HepG2 (cell line): Measurements from ENCODE around the gene PEX3. TPM values are rescaled to one million over a fixed set of nuclear protein-coding genes. Genes with fewer than 3 reads are reported as not detected.
A peak's percentile ranks its signal among the peaks of the same experiment; 100 is the strongest.

ENCODE experiments used
- ARNTL ChIP-seq: sonication (generic); formaldehyde crosslinking; IDR thresholded peaks from 2 replicates; pipeline ENCODE4 v1.4.0; 2020; ENCODE audit warnings: mild to moderate bottlenecking, missing genetic modification reagents
- ELF1 ChIP-seq: sonication (generic); formaldehyde crosslinking; IDR thresholded peaks from 2 replicates; pipeline ENCODE4 v1.4.0; 2020; ENCODE audit warnings: missing genetic modification reagents
- ESRRA ChIP-seq: sonication (generic); formaldehyde crosslinking; IDR thresholded peaks from 2 replicates; pipeline ENCODE4 v1.5.1; 2020; ENCODE audit warnings: mild to moderate bottlenecking, low read depth, missing genetic modification reagents
- FOXP1 ChIP-seq, 2 experiments: fragments of 450-650 bp in 1 of 2; IDR thresholded peaks; 2 replicates each; pipeline ENCODE4 v1.6.1; 2017 to 2018; ENCODE audit warnings: antibody characterized with exemption in 1 of 2
- JUN ChIP-seq: sonication (generic); formaldehyde crosslinking; IDR thresholded peaks from 2 replicates; pipeline ENCODE4 v1.4.0; 2020; ENCODE audit warnings: mild to moderate bottlenecking, missing genetic modification reagents
- MAFG ChIP-seq: sonication (generic); formaldehyde crosslinking; IDR thresholded peaks from 2 replicates; pipeline ENCODE4 v1.5.1; 2020; ENCODE audit warnings: mild to moderate bottlenecking, missing genetic modification reagents
- MTA3 ChIP-seq: sonication (generic); formaldehyde crosslinking; IDR thresholded peaks from 2 replicates; pipeline ENCODE4 v1.4.0; 2020; ENCODE audit warnings: missing genetic modification reagents
- RAD51 ChIP-seq: fragments of 450-650 bp; IDR thresholded peaks from 2 replicates; pipeline ENCODE4 v1.6.1; 2016; ENCODE audit warnings: borderline replicate concordance
- REXO4 ChIP-seq: sonication (generic); formaldehyde crosslinking; IDR thresholded peaks from 2 replicates; pipeline ENCODE4 v1.8.0; 2022; ENCODE audit warnings: missing genetic modification reagents, mild to moderate bottlenecking, borderline replicate concordance
- STAT5B ChIP-seq: sonication (generic); formaldehyde crosslinking; IDR thresholded peaks from 2 replicates; pipeline ENCODE4 v1.4.0; 2020; ENCODE audit warnings: missing genetic modification reagents
- SYNCRIP ChIP-seq: fragments of 200-400 bp; formaldehyde crosslinking; IDR thresholded peaks from 2 replicates; pipeline ENCODE4 v1.6.1; 2018; ENCODE audit warnings: mild to moderate bottlenecking, low read depth, low read length; ENCODE audit not compliant: insufficient read depth
- TBL1XR1 ChIP-seq: fragments of 150-350 bp; IDR thresholded peaks from 2 replicates; pipeline ENCODE4 v1.6.1; 2014; ENCODE audit warnings: borderline replicate concordance, low read length; ENCODE audit not compliant: partially characterized antibody
- WIZ ChIP-seq: sonication (generic); formaldehyde crosslinking; IDR thresholded peaks from 2 replicates; pipeline ENCODE4 v1.5.1; 2020; ENCODE audit warnings: mild to moderate bottlenecking, missing genetic modification reagents
- ZNF451 ChIP-seq: sonication (generic); formaldehyde crosslinking; IDR thresholded peaks from 2 replicates; pipeline ENCODE4 v1.5.0; 2020; ENCODE audit warnings: mild to moderate bottlenecking, missing genetic modification reagents
- ZNF460 ChIP-seq: sonication (generic); formaldehyde crosslinking; IDR thresholded peaks from 2 replicates; pipeline ENCODE4 v1.5.1; 2020; ENCODE audit warnings: missing genetic modification reagents, mild to moderate bottlenecking, borderline replicate concordance
- ZNF549 ChIP-seq: sonication (generic); formaldehyde crosslinking; IDR thresholded peaks from 2 replicates; pipeline ENCODE4 v1.5.0; 2020; ENCODE audit warnings: missing genetic modification reagents
- ZNF557 ChIP-seq: sonication (generic); formaldehyde crosslinking; IDR thresholded peaks from 2 replicates; pipeline ENCODE4 v1.4.0; 2020; ENCODE audit warnings: missing genetic modification reagents
- polyA plus RNA-seq, 8 experiments: library from polyadenylated mRNA; depleted of rRNA in 3 of 8; stranded (reverse) in 7 of 8; unstranded in 1 of 8; fragments of >200 nt; fragmentation: Illumina TruSeq in 4 of 8; extraction: Trizol in 4 of 8; gene quantifications; 2 replicates each; pipeline versions ENCODE4 v1.2.1 to v1.2.3, GENCODE V29; 2011 to 2016; ENCODE audit warnings: low read depth in 4 of 8, missing spikeins in 1 of 8, mixed read lengths in 1 of 8; ENCODE audit not compliant: insufficient read depth in 1 of 8
- total RNA-seq, 5 experiments: library from RNA; depleted of rRNA; stranded (reverse); fragments of >200 nt; fragmentation: Illumina TruSeq; extraction: Trizol; gene quantifications; 2 replicates each; pipeline ENCODE4 v1.2.3, GENCODE V29; 2016; ENCODE audit warnings: low read depth in 1 of 5
- TF ChIP-seq, protein P1 (sequence below): sonication (generic); formaldehyde crosslinking; IDR thresholded peaks from 2 replicates; pipeline ENCODE4 v1.4.0; 2020; ENCODE audit warnings: mild to moderate bottlenecking, missing genetic modification reagents
- TF ChIP-seq, protein P2 (sequence below): IDR thresholded peaks from 2 replicates; pipeline ENCODE4 v1.6.1; 2012; ENCODE audit warnings: low read length, improper control_type of control experiment
- TF ChIP-seq, protein P3 (sequence below): sonication (generic); formaldehyde crosslinking; IDR thresholded peaks from 2 replicates; pipeline ENCODE4 v1.5.1; 2020; ENCODE audit warnings: missing genetic modification reagents, mild to moderate bottlenecking, borderline replicate concordance
- TF ChIP-seq, protein P4 (sequence below): sonication (generic); formaldehyde crosslinking; IDR thresholded peaks from 2 replicates; pipeline ENCODE4 v1.4.0; 2020; ENCODE audit warnings: missing genetic modification reagents, borderline replicate concordance

PEX3 gene
- total and polyA plus RNA-seq, 2 of the 13 experiments (the other 11 are each of a cell fraction or from before 2014, with no cell fraction given), result 30.9 to 40.8 TPM

DNA sequence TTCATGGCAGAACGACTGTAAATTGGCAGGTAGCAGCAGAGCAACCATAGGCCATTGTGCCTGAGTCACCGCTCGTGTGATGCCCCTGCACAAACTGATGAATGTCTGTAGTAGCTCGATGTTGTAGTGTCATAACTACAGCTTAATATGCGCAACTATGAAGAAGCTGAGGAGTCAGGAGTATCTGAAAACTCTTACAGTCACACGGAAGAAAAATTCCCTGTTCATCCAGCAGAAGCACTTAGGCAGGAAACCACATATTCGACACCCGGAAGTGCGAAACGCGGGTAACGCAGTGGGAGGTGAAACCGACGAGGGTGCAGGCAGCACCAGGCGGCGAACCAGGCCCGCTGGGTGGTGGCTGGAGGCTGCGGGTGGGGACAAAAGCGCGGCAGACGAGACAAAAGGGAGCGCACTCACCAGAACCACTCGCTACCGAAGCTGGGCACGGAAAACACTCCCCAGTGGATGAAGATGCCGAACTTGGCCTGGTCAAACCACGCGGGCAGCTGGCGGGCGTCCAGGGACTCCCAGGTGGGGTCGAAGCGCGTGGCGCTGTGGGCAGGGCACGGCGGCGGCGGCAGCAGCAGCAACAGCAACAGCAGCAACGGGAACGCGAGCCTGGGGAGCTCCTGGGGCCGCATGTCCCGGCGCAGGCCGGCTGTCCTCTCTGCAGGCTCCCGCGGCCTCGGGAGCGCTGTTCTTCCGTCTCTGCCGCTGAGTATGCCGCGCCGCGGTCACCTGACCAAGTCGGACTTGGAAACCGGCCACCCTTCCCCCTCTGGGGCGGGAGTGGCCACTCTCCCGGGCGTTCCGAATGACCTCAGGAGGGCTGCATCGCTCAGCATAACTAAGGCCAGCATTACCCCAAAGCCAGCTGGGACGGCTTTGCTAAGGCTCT, 60.6 kb downstream of the PEX3 start, which contains the start of gene FUCA2 (continued):
- TF ChIP-seq JUN (CRISPR knock-in tag) (0 out of 2 replicates have a peak, but pooled peaks have one; percentile 19), RAD51 (peak; percentile 59; the same call in 1 of the 2 replicates), MAFG (no peak), MTA3 (no peak), ESRRA (CRISPR knock-in tag) (no peak; the same call in none of the 2 replicates), ZNF460 (CRISPR knock-in tag) (no peak), ELF1 (CRISPR knock-in tag) (peak; percentile 94), ARNTL (no peak; the same call in none of the 2 replicates), SYNCRIP (no peak), FOXP1 (IDR thresholded peaks at IDR 0.05) (no peak), FOXP1 (CRISPR knock-in tag; IDR thresholded peaks at IDR 0.05) (0 out of 2 replicates have a peak, but pooled peaks have one; percentile 3), STAT5B (CRISPR knock-in tag) (no peak), TBL1XR1 (peak; percentile 10), REXO4 (CRISPR knock-in tag) (peak; percentile 82; the same call in 1 of the 2 replicates), ZNF549 (CRISPR knock-in tag) (no peak), ZNF557 (CRISPR knock-in tag) (peak; percentile 91), ZNF451 (peak; percentile 93), WIZ (CRISPR knock-in tag) (peak; percentile 89; the same call in 1 of the 2 replicates)
- TF ChIP-seq, protein P1, sequence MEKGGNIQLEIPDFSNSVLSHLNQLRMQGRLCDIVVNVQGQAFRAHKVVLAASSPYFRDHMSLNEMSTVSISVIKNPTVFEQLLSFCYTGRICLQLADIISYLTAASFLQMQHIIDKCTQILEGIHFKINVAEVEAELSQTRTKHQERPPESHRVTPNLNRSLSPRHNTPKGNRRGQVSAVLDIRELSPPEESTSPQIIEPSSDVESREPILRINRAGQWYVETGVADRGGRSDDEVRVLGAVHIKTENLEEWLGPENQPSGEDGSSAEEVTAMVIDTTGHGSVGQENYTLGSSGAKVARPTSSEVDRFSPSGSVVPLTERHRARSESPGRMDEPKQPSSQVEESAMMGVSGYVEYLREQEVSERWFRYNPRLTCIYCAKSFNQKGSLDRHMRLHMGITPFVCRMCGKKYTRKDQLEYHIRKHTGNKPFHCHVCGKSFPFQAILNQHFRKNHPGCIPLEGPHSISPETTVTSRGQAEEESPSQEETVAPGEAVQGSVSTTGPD (CRISPR knock-in tag), result no peak
- TF ChIP-seq, protein P2, sequence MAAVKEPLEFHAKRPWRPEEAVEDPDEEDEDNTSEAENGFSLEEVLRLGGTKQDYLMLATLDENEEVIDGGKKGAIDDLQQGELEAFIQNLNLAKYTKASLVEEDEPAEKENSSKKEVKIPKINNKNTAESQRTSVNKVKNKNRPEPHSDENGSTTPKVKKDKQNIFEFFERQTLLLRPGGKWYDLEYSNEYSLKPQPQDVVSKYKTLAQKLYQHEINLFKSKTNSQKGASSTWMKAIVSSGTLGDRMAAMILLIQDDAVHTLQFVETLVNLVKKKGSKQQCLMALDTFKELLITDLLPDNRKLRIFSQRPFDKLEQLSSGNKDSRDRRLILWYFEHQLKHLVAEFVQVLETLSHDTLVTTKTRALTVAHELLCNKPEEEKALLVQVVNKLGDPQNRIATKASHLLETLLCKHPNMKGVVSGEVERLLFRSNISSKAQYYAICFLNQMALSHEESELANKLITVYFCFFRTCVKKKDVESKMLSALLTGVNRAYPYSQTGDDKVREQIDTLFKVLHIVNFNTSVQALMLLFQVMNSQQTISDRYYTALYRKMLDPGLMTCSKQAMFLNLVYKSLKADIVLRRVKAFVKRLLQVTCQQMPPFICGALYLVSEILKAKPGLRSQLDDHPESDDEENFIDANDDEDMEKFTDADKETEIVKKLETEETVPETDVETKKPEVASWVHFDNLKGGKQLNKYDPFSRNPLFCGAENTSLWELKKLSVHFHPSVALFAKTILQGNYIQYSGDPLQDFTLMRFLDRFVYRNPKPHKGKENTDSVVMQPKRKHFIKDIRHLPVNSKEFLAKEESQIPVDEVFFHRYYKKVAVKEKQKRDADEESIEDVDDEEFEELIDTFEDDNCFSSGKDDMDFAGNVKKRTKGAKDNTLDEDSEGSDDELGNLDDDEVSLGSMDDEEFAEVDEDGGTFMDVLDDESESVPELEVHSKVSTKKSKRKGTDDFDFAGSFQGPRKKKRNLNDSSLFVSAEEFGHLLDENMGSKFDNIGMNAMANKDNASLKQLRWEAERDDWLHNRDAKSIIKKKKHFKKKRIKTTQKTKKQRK, result no peak
- TF ChIP-seq, protein P3, sequence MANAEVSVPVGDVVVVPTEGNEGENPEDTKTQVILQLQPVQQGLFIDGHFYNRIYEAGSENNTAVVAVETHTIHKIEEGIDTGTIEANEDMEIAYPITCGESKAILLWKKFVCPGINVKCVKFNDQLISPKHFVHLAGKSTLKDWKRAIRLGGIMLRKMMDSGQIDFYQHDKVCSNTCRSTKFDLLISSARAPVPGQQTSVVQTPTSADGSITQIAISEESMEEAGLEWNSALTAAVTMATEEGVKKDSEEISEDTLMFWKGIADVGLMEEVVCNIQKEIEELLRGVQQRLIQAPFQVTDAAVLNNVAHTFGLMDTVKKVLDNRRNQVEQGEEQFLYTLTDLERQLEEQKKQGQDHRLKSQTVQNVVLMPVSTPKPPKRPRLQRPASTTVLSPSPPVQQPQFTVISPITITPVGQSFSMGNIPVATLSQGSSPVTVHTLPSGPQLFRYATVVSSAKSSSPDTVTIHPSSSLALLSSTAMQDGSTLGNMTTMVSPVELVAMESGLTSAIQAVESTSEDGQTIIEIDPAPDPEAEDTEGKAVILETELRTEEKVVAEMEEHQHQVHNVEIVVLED (CRISPR knock-in tag), result peak; percentile 64; the same call in 1 of the 2 replicates
- TF ChIP-seq, protein P4, sequence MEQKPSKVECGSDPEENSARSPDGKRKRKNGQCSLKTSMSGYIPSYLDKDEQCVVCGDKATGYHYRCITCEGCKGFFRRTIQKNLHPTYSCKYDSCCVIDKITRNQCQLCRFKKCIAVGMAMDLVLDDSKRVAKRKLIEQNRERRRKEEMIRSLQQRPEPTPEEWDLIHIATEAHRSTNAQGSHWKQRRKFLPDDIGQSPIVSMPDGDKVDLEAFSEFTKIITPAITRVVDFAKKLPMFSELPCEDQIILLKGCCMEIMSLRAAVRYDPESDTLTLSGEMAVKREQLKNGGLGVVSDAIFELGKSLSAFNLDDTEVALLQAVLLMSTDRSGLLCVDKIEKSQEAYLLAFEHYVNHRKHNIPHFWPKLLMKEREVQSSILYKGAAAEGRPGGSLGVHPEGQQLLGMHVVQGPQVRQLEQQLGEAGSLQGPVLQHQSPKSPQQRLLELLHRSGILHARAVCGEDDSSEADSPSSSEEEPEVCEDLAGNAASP, result no peak; the same call in 1 of the 2 replicates
